ENCODE measurements around the gene AKR1C2. TPM values are rescaled to one million over a fixed set of nuclear protein-coding genes. Genes with fewer than 3 reads are reported as not detected.

The AKR1C2 gene
- total RNA-seq, 1 donor from 2014 or later, result 2.6 TPM

DNA sequence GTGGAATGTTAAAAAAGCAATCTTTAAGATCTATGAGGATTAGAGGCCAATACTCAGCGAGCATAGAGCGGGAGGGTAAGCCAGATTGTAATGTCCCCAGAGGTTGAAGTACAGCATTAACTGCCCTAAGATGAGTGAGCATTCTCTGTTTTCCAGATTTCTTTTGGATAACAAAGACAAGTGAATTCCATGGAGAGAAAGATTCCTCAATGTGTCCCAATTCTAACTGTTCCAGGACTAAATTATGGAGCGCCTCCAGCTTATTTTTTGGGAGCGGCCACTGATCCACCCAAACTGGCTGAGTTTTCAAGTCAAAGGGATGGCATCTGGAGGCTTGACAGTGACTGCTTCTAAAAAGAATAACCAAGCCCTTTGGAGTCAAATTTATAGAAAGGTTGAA is 39.3 kb upstream of the AKR1C2 start:
- H3K27me3 Mint-ChIP-seq (ENCODE audit: low read depth), result no peaks in the 10 kb centered on the region
- TF ChIP-seq, protein P1, sequence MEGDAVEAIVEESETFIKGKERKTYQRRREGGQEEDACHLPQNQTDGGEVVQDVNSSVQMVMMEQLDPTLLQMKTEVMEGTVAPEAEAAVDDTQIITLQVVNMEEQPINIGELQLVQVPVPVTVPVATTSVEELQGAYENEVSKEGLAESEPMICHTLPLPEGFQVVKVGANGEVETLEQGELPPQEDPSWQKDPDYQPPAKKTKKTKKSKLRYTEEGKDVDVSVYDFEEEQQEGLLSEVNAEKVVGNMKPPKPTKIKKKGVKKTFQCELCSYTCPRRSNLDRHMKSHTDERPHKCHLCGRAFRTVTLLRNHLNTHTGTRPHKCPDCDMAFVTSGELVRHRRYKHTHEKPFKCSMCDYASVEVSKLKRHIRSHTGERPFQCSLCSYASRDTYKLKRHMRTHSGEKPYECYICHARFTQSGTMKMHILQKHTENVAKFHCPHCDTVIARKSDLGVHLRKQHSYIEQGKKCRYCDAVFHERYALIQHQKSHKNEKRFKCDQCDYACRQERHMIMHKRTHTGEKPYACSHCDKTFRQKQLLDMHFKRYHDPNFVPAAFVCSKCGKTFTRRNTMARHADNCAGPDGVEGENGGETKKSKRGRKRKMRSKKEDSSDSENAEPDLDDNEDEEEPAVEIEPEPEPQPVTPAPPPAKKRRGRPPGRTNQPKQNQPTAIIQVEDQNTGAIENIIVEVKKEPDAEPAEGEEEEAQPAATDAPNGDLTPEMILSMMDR (IDR thresholded peaks at IDR 0.05; ENCODE audit: unreplicated experiment), result no peak
- H3K36me3 Mint-ChIP-seq, result no peaks in the 10 kb centered on the region
- no peak overlapping the region for H3K4me3 Mint-ChIP-seq
- no peak overlapping the region for H3K27ac Mint-ChIP-seq
- no peaks in the 10 kb centered on the region for H3K4me1 Mint-ChIP-seq
- no peak for DNase-seq (ENCODE audit: low spot score in 2 of 2, unreplicated experiment in 2 of 2)
- peaks cover 58% of the 10 kb centered on the region for H3K9me3 Mint-ChIP-seq

DNA sequence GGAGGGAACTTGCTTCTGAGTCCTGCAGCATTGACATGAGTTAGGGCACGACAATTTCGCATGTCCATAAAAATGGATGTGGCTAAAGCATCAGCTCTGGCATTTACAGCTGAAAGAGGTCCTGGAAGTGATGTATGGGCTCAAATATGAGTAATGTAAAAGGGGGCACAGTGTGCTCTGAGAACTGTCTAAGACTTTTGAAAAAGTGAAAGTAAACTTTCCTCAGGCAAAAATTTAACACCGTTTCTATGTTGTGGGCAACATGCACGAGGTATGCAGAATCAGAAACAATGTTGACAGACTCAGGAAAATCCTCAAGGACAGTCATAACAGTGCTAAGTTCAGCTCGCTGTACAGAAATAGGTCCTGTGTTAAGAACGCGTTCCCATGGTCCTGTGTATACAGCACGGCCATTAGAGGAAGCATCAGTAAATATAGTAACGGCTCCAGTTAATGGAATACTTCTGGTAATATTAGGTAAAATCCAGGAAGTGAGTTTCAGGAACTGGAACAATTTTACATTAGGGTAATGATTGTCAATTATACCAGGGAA is 37.9 kb upstream of the AKR1C2 start:
- TF ChIP-seq, protein P1 (IDR thresholded peaks at IDR 0.05; ENCODE audit: unreplicated experiment), result no peak
- H3K4me3 Mint-ChIP-seq, result no peak overlapping the region
- no peaks in the 10 kb centered on the region for H3K27me3 Mint-ChIP-seq (ENCODE audit: low read depth)
- DNase-seq (ENCODE audit: low spot score in 2 of 2, unreplicated experiment in 2 of 2), result no peak
- no peak overlapping the region for H3K27ac Mint-ChIP-seq
- peaks cover 67% of the 10 kb centered on the region for H3K9me3 Mint-ChIP-seq
- no peaks in the 10 kb centered on the region for H3K36me3 Mint-ChIP-seq
- no peaks in the 10 kb centered on the region for H3K4me1 Mint-ChIP-seq

DNA sequence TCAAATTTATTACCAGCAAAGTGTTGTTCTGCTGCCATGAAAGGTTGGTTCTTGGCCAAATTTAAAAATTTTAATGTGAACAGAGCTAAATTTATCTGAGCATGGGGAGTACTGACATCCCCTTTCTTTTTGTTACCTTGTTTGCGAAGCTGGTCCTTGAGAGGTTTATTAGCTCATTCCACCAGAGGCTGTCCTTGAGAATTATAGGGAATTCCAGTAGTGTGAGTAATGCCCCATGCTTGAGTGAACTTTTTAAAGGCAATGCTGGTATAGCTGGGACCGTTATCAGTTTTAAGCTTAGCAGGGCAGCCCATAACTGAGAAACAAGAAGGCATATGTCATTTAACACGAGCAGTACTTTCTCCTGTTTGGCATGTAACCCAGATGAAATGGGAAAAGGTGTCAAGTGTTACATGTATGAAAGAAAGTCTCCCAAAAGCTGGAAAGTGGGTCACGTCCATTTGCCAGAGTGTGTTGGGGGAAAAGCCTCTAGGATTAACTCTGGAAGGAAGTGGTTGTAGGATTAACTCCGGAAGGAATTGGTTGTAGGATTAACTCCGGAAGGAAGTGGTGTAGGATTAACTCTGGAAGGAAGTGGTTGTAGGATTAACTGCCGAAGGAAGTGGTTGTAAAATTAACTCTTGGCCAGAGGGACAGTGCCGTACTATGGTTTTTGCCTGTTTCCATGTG is 37.3 kb upstream of the AKR1C2 start:
- H3K9me3 Mint-ChIP-seq, result peaks cover 72% of the 10 kb centered on the region
- no peak for DNase-seq (ENCODE audit: low spot score in 2 of 2, unreplicated experiment in 2 of 2)
- no peak overlapping the region for H3K4me3 Mint-ChIP-seq
- no peak overlapping the region for H3K27ac Mint-ChIP-seq
- H3K27me3 Mint-ChIP-seq (ENCODE audit: low read depth), result no peaks in the 10 kb centered on the region
- H3K36me3 Mint-ChIP-seq, result no peaks in the 10 kb centered on the region
- TF ChIP-seq, protein P1 (IDR thresholded peaks at IDR 0.05; ENCODE audit: unreplicated experiment), result no peak
- H3K4me1 Mint-ChIP-seq, result no peaks in the 10 kb centered on the region

DNA sequence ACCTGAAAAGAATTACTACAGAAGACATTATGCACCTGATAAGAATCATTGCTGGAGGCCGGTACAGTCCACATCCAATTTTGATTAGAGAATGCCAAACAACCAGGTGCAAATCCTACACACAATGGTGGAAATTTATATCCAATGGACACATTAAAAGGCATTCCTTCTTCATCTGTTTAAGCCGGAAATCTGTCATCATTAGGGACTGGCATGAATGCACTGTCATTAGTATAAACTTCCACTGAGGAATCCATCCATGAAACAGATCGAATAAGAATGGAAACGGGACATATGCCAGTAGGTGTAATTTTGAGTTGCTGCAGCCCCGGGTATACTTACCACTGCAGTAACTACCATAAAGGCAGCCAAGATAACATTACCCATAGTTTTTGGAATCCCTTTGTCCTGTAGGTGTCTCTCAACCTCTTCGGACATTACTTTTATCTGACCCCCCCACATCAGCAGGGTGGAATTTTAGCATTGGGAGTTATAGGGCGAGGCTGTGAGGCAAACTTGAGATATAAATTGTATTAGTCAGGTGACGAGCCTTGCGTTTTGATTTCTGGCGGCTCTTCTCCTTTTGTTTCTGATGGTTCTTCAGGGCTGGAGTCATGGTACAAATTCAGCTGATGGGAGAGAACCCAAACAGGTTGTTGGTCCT is 36.5 kb upstream of the AKR1C2 start:
- Mint-ChIP-seq H3K27ac (no peak overlapping the region), H3K4me1 (no peaks in the 10 kb centered on the region), H3K36me3 (no peaks in the 10 kb centered on the region), H3K9me3 (peaks cover 75% of the 10 kb centered on the region), H3K27me3 (ENCODE audit: low read depth) (no peaks in the 10 kb centered on the region), H3K4me3 (no peak overlapping the region)
- DNase-seq (ENCODE audit: low spot score in 2 of 2, unreplicated experiment in 2 of 2), result no peak
- TF ChIP-seq, protein P1 (IDR thresholded peaks at IDR 0.05; ENCODE audit: unreplicated experiment), result no peak

DNA sequence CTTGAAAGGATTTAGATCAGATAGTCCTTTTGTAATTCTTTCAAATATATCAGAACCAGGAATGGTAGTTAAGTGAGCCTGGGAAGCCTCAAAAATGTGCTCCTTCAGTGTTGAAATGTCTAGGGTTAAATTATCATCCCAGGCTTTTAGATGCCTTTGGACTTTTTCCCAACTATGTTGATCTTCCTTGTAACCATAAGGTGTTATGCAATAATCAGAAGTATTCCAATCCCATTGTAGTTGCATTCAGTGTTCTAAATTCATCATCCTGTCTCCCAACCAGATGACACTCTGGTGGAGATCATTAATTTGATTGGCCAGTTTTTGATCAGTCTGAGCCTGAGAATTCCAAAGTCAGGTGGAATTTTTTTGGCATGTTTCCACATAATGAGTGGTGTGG is 35.1 kb upstream of the AKR1C2 start:
- no peak overlapping the region for H3K4me3 Mint-ChIP-seq
- no peak overlapping the region for H3K27ac Mint-ChIP-seq
- H3K9me3 Mint-ChIP-seq, result peaks cover 74% of the 10 kb centered on the region
- H3K4me1 Mint-ChIP-seq, result no peaks in the 10 kb centered on the region
- H3K27me3 Mint-ChIP-seq (ENCODE audit: low read depth), result no peaks in the 10 kb centered on the region
- TF ChIP-seq, protein P1 (IDR thresholded peaks at IDR 0.05; ENCODE audit: unreplicated experiment), result no peak
- no peak for DNase-seq (ENCODE audit: low spot score in 2 of 2, unreplicated experiment in 2 of 2)
- H3K36me3 Mint-ChIP-seq, result peaks cover 2% of the 10 kb centered on the region
